Measurements from ENCODE around the gene TMEM266.

Gene TMEM266

GRCh38 chr15:76070192-76070591 lies 10.4 kb downstream of the TMEM266 start:
- no peak for DNase-seq

GRCh38 chr15:76070921-76071635 lies 11.3 kb downstream of the TMEM266 start:
- DNase-seq, result no peak

GRCh38 chr15:76071806-76072205 lies 12.0 kb downstream of the TMEM266 start:
- no peak for DNase-seq

- no peak for DNase-seq
These were observed 13.8 kb downstream of the TMEM266 start for GRCh38 chr15:76073554-76073953.

GRCh38 chr15:76075046-76075445 lies 15.3 kb downstream of the TMEM266 start:
- DNase-seq, result no peak

GRCh38 chr15:76078285-76078877 lies 18.6 kb downstream of the TMEM266 start:
- DNase-seq, result no peak

- no peak for DNase-seq
These were observed 24.5 kb downstream of the TMEM266 start for GRCh38 chr15:76084256-76084655.

GRCh38 chr15:76098685-76099084 lies 38.9 kb downstream of the TMEM266 start:
- no peak for DNase-seq

- no peak for DNase-seq
These were observed 39.6 kb downstream of the TMEM266 start for GRCh38 chr15:76099388-76099787.

- DNase-seq, result no peak
These were observed 40.6 kb downstream of the TMEM266 start for GRCh38 chr15:76100361-76100760.

GRCh38 chr15:76101655-76102054 lies 41.9 kb downstream of the TMEM266 start:
- no peak for DNase-seq

- no peak for DNase-seq
These were observed 45.6 kb downstream of the TMEM266 start for GRCh38 chr15:76105391-76105790.

GRCh38 chr15:76105911-76106310 lies 46.1 kb downstream of the TMEM266 start:
- no peak for DNase-seq

- DNase-seq, result no peak
These were observed 47.4 kb downstream of the TMEM266 start for GRCh38 chr15:76107169-76107568.

- DNase-seq, result no peak
These were observed 48.4 kb downstream of the TMEM266 start for GRCh38 chr15:76108021-76108723.

- DNase-seq, result no peak
These were observed 49.3 kb downstream of the TMEM266 start for GRCh38 chr15:76109046-76109445.

GRCh38 chr15:76114561-76114960 lies 54.8 kb downstream of the TMEM266 start:
- DNase-seq, result no peak

GRCh38 chr15:76116138-76116885 lies 56.5 kb downstream of the TMEM266 start:
- no peak for DNase-seq

GRCh38 chr15:76117181-76117580 lies 57.4 kb downstream of the TMEM266 start:
- DNase-seq, result no peak

GRCh38 chr15:76118767-76119166 lies 59.0 kb downstream of the TMEM266 start:
- no peak for DNase-seq

GRCh38 chr15:76123031-76123430 lies 63.2 kb downstream of the TMEM266 start:
- no peak for DNase-seq

- no peak for DNase-seq
These were observed 67.4 kb downstream of the TMEM266 start for GRCh38 chr15:76127169-76127568.

- no peak for DNase-seq
These were observed 68.1 kb downstream of the TMEM266 start for GRCh38 chr15:76127880-76128279.

Data from stimulated activated CD4-positive, alpha-beta T cell treated with anti-CD3 and anti-CD28 coated beads, Interleukin-15, amount 100 ng/mL, for 24 hours (primary cell).